GM08714 (cell line): ENCODE results near the gene NOS1AP.

Source experiments
- H3K4me3 ChIP-seq: fragments of 200-500 bp; sonication (Bioruptor generic); 2 replicates; pipeline ENCODE4 v1.5.1; 2014; ENCODE audit warnings: mild to moderate bottlenecking, low read length, inconsistent platforms
- ZNF274 ChIP-seq: IDR thresholded peaks from 2 replicates; pipeline ENCODE4 v1.6.1; 2012; ENCODE audit warnings: mild to moderate bottlenecking, low read depth, low read length

NOS1AP gene

GRCh38 chr1:162212713-162213112 is 143.2 kb downstream of the NOS1AP start:
- no peak overlapping the region for H3K4me3 ChIP-seq
- no peak for TF ChIP-seq ZNF274

DNA sequence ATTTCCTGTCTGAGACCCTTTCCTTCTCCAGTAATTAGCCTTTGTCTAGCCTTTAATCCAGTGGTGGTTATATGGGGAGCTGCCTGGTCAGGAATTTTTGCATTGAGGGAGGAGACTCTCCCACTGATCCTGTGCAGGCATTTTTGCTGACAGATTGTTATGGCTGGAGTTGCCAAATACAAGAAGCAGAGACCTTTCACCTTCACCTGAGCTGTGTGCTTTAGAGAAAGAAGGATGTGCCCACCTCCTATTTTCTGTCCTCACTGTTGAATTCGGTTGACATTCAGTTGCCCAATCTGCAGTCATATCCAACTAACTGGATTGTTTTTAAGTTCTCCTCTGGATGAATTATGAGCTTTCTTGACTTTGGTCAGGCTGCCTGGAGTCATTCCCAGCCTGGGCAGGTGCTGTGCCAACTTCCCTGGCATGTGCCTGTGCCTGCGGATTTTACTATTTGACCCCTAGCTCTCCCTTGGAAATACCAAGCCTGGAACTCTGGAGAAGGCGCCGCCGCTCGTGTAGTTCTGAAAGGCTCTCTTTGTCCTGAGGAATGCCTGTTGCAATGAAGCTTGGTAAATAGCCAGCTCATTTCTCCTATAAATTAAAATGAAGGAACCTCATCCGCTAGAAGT is 143.9 kb downstream of the NOS1AP start:
- TF ChIP-seq ZNF274, result no peak

GRCh38 chr1:162214202-162214601 is 144.7 kb downstream of the NOS1AP start:
- TF ChIP-seq ZNF274, result no peak
- no peak overlapping the region for H3K4me3 ChIP-seq

More for the DNA sequence above, 143.9 kb downstream of the NOS1AP start:
- H3K4me3 ChIP-seq, result no peak overlapping the region

DNA sequence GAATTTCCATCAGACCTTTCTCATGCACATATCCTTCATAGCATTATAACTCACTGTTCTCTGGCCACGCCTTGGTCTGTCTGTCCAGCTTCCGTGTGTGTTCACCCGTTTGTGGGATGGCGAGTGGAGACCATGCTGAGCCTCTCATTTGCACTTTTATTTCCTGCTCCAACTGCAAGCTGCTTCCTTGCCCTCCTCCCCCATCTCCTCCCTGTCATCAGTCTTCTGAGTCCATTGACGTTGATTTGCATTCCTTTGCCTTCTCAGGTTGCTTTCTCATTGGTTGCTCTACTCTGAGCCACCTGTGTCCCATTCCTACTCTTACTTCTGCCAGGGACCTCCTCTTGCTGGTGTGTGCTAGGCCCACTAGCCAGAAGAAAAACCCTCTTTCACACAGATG is 146.4 kb downstream of the NOS1AP start:
- TF ChIP-seq ZNF274, result no peak
- H3K4me3 ChIP-seq, result no peak overlapping the region

DNA sequence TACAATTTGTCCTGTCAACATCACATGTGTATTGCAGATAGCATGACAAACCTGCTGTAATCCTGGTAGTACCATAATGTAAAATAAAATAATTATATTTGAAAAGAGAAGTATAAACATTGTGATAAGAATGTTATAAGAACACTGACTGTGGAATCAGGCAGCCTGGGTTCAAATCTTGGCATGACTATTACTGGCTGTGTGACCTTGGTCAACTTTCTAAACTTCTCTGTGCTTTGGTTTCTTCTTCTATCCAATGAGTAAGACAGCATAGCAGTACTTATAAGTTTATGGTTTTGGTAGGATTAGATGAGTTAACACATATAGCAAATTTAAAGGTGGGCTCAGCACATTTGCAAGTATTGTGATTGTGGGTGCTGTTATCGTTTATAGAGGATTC is 147.1 kb downstream of the NOS1AP start:
- no peak for TF ChIP-seq ZNF274
- H3K4me3 ChIP-seq, result no peak overlapping the region

- TF ChIP-seq ZNF274, result no peak
- no peak overlapping the region for H3K4me3 ChIP-seq
Observed at GRCh38 chr1:162217706-162218105, 148.2 kb downstream of the NOS1AP start.

- no peak overlapping the region for H3K4me3 ChIP-seq
- no peak for TF ChIP-seq ZNF274
Observed at GRCh38 chr1:162218546-162218945, 149.1 kb downstream of the NOS1AP start.

- no peak for TF ChIP-seq ZNF274
- no peak overlapping the region for H3K4me3 ChIP-seq
Observed at GRCh38 chr1:162218975-162219374, 149.5 kb downstream of the NOS1AP start.

DNA sequence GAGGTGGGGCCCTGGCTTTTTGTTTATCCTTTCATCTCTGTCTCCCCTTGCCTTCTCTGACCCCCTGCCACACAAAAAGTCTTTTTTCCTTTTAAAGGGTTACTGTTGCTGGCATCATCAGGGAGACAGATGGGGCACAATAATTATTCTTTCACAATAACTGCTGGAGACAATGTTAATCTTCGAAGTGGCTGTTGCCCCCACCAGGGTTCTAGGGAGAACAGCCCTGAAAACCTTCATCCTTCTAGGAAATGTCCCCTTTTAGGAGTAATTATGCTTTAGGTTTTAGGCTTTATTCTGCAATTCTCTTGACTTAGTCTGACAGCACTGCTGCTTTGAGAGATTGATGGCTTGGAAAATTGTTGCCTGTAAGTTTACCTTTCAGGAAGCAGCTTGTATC is 150.0 kb downstream of the NOS1AP start:
- H3K4me3 ChIP-seq, result no peak overlapping the region
- no peak for TF ChIP-seq ZNF274

DNA sequence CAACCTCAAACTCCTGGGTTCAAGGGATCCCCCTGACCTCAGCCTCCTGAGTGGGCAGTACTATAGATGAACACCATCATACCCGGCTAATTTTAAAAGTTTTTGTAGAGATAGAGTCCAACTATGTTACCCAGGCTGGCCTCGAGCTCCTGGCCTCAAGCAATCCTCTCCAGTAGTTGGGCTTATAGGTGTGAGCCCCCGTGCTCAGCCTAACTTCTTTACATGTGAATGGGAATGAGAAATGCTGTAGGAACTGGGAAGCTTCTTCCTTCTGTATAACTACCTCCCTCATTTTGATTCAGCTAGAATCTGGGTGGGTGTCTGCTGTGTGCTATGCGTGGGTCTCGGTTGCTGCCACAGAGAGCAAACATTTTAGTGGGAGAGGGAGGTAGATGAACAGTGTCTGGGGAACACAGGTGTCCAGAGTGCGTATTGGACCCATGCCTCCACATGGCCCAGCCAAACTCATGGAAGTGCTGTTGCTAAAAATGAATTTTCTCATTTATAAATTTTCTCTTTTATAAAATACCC is 150.6 kb downstream of the NOS1AP start:
- H3K4me3 ChIP-seq, result no peak overlapping the region
- TF ChIP-seq ZNF274, result no peak

GRCh38 chr1:162222014-162222413 is 152.5 kb downstream of the NOS1AP start:
- no peak for TF ChIP-seq ZNF274
- H3K4me3 ChIP-seq, result no peak overlapping the region

DNA sequence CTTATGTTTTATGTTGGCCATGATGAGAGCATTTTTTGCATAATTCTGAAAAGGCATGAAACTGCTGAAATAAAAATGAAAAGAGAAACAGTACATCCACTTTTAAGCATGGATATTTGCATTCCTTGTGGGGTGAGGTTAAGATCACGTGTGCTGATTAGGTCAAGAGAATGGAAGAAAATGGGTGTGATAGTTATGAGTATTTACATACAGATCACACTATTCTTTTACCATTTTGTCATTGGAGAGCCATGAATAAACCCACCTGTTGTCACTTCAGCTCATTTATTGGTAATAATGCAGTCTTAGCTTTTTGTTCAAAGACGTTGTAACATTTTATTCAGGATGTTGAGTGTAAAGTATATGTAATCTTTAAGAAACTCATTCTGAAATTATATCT is 153.2 kb downstream of the NOS1AP start:
- TF ChIP-seq ZNF274, result no peak
- H3K4me3 ChIP-seq, result no peak overlapping the region

- no peak for TF ChIP-seq ZNF274
- no peak overlapping the region for H3K4me3 ChIP-seq
Observed at GRCh38 chr1:162223488-162223887, 154.0 kb downstream of the NOS1AP start.

GRCh38 chr1:162224267-162224666 is 154.8 kb downstream of the NOS1AP start:
- H3K4me3 ChIP-seq, result no peak overlapping the region
- TF ChIP-seq ZNF274, result no peak

- H3K4me3 ChIP-seq, result no peak overlapping the region
- no peak for TF ChIP-seq ZNF274
Observed at GRCh38 chr1:162228586-162228985, 159.1 kb downstream of the NOS1AP start.

DNA sequence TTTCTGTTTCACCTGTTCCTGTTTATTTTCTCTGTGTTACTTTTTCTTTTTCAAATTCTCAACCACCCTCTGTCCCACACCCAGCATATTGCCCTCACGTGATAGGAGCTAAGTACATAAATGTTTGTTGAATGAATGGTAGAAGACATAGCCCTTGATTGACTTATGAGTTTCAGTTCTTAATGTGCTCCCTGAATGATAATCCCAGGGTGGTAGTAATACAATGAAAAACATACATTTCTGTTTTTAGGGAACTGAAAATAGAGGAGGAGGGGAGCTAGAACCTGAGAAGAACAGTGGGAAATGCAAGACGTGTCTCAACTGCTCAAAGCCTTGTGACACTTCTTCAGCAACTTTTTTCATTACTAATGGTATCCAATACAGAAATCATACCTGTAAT is 160.1 kb downstream of the NOS1AP start:
- TF ChIP-seq ZNF274, result no peak

GRCh38 chr1:162230096-162230495 is 160.6 kb downstream of the NOS1AP start:
- TF ChIP-seq ZNF274, result no peak
- H3K4me3 ChIP-seq, result no peak overlapping the region

More for the DNA sequence above, 160.1 kb downstream of the NOS1AP start:
- no peak overlapping the region for H3K4me3 ChIP-seq
